GM23338 (cell line): ENCODE results near the gene USH2A. TPM values are rescaled to one million over a fixed set of nuclear protein-coding genes. Genes with fewer than 3 reads are reported as not detected.

ENCODE experiments used
- ATAC-seq: fragments of 200-7000 bp; cut with Tn5 transposase; 3 replicates; pipeline ENCODE4 v1.9.1; 2020
- DNase-seq: peaks from one replicate; pipeline ENCODE4 v3.0.0-alpha.2; 2015; ENCODE audit warnings: low spot score
- H2AFZ ChIP-seq: fragments of 200-600 bp; sonication (generic); 2 replicates; pipeline ENCODE4 v1.8.0; 2016; ENCODE audit warnings: antibody characterized with exemption, mild to moderate bottlenecking, moderate library complexity
- H3F3A ChIP-seq: fragments of 200-600 bp; sonication (generic); replicated peaks from 2 replicates; pipeline ENCODE4 v1.8.0; 2017; ENCODE audit warnings: antibody characterized with exemption, mixed run types, low read depth
- H3K27ac ChIP-seq: fragments of 200-600 bp; sonication (generic); 2 replicates; pipeline ENCODE4 v1.6.1; 2016; ENCODE audit warnings: low read depth
- H3K27me3 ChIP-seq: fragments of 200-600 bp; sonication (generic); 2 replicates; pipeline ENCODE4 v1.8.0; 2016; ENCODE audit warnings: mild to moderate bottlenecking, mixed run types, moderate library complexity; ENCODE audit not compliant: insufficient read depth
- H3K36me3 ChIP-seq: fragments of 200-600 bp; sonication (generic); 2 replicates; pipeline ENCODE4 v1.8.0; 2016; ENCODE audit warnings: mild to moderate bottlenecking; ENCODE audit not compliant: insufficient read depth
- H3K4me1 ChIP-seq: fragments of 200-600 bp; sonication (generic); 2 replicates; pipeline ENCODE4 v1.8.0; 2016; ENCODE audit warnings: mild to moderate bottlenecking, moderate library complexity; ENCODE audit not compliant: insufficient read depth
- H3K4me2 ChIP-seq: fragments of 200-600 bp; sonication (generic); 2 replicates; pipeline ENCODE4 v1.7.1; 2017; ENCODE audit warnings: mixed run types
- H3K4me3 ChIP-seq: fragments of 200-600 bp; sonication (generic); 2 replicates; pipeline ENCODE4 v1.6.1; 2016; ENCODE audit warnings: mixed run types
- H3K79me2 ChIP-seq: fragments of 200-600 bp; sonication (generic); replicated peaks from 2 replicates; pipeline ENCODE4 v1.8.0; 2017; ENCODE audit warnings: mild to moderate bottlenecking; ENCODE audit not compliant: insufficient read depth
- H3K9me2 ChIP-seq: fragments of 200-600 bp; sonication (generic); 2 replicates; pipeline ENCODE4 v1.8.0; 2017; ENCODE audit not compliant: insufficient read depth
- H4K20me1 ChIP-seq: fragments of 200-600 bp; sonication (generic); replicated peaks from 2 replicates; pipeline ENCODE4 v1.8.0; 2017; ENCODE audit warnings: mild to moderate bottlenecking; ENCODE audit not compliant: insufficient read depth
- H3K27ac Mint-ChIP-seq: 2 replicates; pipeline ENCODE4 v1.8.0; 2020; ENCODE audit warnings: inconsistent platforms, mild to moderate bottlenecking, moderate library complexity, mixed read lengths
- H3K27me3 Mint-ChIP-seq: 3 replicates; pipeline ENCODE4 v1.8.0; 2022; ENCODE audit warnings: low read depth, mild to moderate bottlenecking, moderate library complexity, mixed read lengths, inconsistent platforms; ENCODE audit not compliant: insufficient read depth, poor library complexity
- H3K36me3 Mint-ChIP-seq: 3 replicates; pipeline ENCODE4 v1.8.0; 2021; ENCODE audit warnings: low read depth, mild to moderate bottlenecking, inconsistent platforms, moderate library complexity, mixed read lengths
- H3K4me1 Mint-ChIP-seq: 3 replicates; pipeline ENCODE4 v1.8.0; 2020; ENCODE audit warnings: mild to moderate bottlenecking, inconsistent platforms, mixed read lengths
- H3K4me3 Mint-ChIP-seq: 3 replicates; pipeline ENCODE4 v1.8.0; 2021; ENCODE audit warnings: moderate library complexity, mild to moderate bottlenecking, inconsistent platforms, mixed read lengths
- H3K9me3 Mint-ChIP-seq: 3 replicates; pipeline ENCODE4 v1.8.0; 2020; ENCODE audit warnings: moderate library complexity, mild to moderate bottlenecking, inconsistent platforms, mixed read lengths
- CREB1 ChIP-seq: fragments of 250-450 bp; sonication (Bioruptor Pico); IDR thresholded peaks from 2 replicates; pipeline ENCODE4 v1.5.0; 2020; ENCODE audit warnings: low read depth, mild to moderate bottlenecking, moderate library complexity
- EZH2 ChIP-seq: fragments of 200-600 bp; sonication (generic); IDR thresholded peaks from one replicate; pipeline ENCODE4 v1.8.0; 2017; ENCODE audit warnings: antibody characterized with exemption, mild to moderate bottlenecking, low read depth; ENCODE audit not compliant: unreplicated experiment
- EZH2phosphoT487 ChIP-seq: fragments of 200-600 bp; sonication (generic); IDR thresholded peaks from one replicate; pipeline ENCODE4 v1.8.1; 2018; ENCODE audit warnings: antibody characterized with exemption; ENCODE audit not compliant: unreplicated experiment
- JUNB ChIP-seq: IDR thresholded peaks from one replicate; pipeline ENCODE4 v1.6.1; 2016; ENCODE audit warnings: antibody characterized with exemption; ENCODE audit not compliant: unreplicated experiment
- NANOG ChIP-seq: IDR thresholded peaks from 2 replicates; pipeline ENCODE4 v1.6.1; 2016; ENCODE audit warnings: antibody characterized with exemption, borderline replicate concordance
- POLR2AphosphoS5 ChIP-seq: IDR thresholded peaks from 2 replicates; pipeline ENCODE4 v1.6.1; 2016; ENCODE audit warnings: antibody characterized with exemption, low read depth
- STAT1 ChIP-seq: IDR thresholded peaks from one replicate; pipeline ENCODE4 v1.6.1; 2016; ENCODE audit warnings: antibody characterized with exemption; ENCODE audit not compliant: unreplicated experiment
- ZNF114 ChIP-seq: fragments of 250-450 bp; sonication (Bioruptor Pico); IDR thresholded peaks from 2 replicates; pipeline ENCODE4 v1.5.0; 2020; ENCODE audit warnings: mild to moderate bottlenecking, moderate library complexity
- ZNF331 ChIP-seq: fragments of 250-450 bp; sonication (Bioruptor Pico); IDR thresholded peaks from 2 replicates; pipeline ENCODE4 v1.5.0; 2020; ENCODE audit warnings: low read depth, mild to moderate bottlenecking, moderate library complexity
- polyA plus RNA-seq: library from polyadenylated mRNA; unstranded; fragments of >200 nt; fragmentation: Nextera tagmentation; extraction: Ambion mirVana; gene quantifications from 2 replicates; pipeline ENCODE4 v1.2.1, GENCODE V29; 2016
- total RNA-seq: library from RNA; depleted of rRNA; stranded (reverse); fragments of >200 nt; shearing (Covaris generic); gene quantifications from 2 replicates; pipeline ENCODE4 v1.2.3, GENCODE V29; 2014
- TF ChIP-seq, protein P1 (sequence below), 2 experiments: fragments of 200-600 bp in 1 of 2; sonication (generic) in 1 of 2; conservative IDR thresholded peaks; 2 replicates each; pipeline versions ENCODE4 v1.5.1 to v1.6.1; 2016 to 2017; ENCODE audit warnings: antibody characterized with exemption in 2 of 2, low read depth in 2 of 2, mild to moderate bottlenecking in 2 of 2, moderate library complexity in 1 of 2
- TF ChIP-seq, protein P2 (sequence below): IDR thresholded peaks from 2 replicates; pipeline ENCODE4 v1.6.1; 2016; ENCODE audit warnings: antibody characterized with exemption
- TF ChIP-seq, protein P3 (sequence below): IDR thresholded peaks from one replicate; pipeline ENCODE4 v1.6.1; 2018; ENCODE audit warnings: antibody characterized with exemption; ENCODE audit not compliant: unreplicated experiment
- TF ChIP-seq, protein P4 (sequence below): fragments of 250-450 bp; sonication (Bioruptor Pico); IDR thresholded peaks from 2 replicates; pipeline ENCODE4 v1.5.0; 2020; ENCODE audit warnings: mild to moderate bottlenecking, moderate library complexity

The USH2A gene
- total and polyA plus RNA-seq, 2 experiments from 2014 or later = 0.03 TPM

DNA sequence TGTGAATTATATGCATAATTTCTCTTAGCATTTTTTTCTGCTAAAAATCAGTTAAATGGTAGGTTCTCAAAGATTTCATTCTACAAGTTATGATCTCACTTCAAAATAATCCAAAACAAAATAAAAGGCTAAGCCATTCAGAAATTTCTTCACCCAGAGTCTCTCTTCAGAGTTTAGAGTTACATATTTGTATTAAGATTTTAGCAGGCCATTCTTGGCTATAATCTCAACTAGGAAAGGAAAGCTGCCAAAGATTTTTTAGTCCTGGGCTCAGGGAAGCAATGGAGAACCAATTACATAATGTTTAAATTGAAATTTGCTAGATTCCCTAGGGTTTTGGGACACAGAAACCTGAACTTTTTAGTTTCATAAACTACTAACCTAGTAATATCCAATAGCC lies 245.0 kb downstream of the USH2A start:
- Mint-ChIP-seq H3K4me3 (no peak overlapping the region), H3K9me3 (no peaks in the 10 kb centered on the region), H3K27ac (no peak overlapping the region), H3K36me3 (no peaks in the 10 kb centered on the region), H3K4me1 (peaks cover 15% of the 10 kb centered on the region), H3K27me3 (peaks cover 2% of the 10 kb centered on the region)
- ATAC-seq (no peak), DNase-seq (no peak)
- H3K4me2 ChIP-seq = no peak overlapping the region
- no peaks in the 10 kb centered on the region for H3K27me3 ChIP-seq
- H3K27ac ChIP-seq = no peak overlapping the region
- TF ChIP-seq EZH2phosphoT487 (no peak), STAT1 (no peak), EZH2 (no peak), POLR2AphosphoS5 (no peak), JUNB (no peak), ZNF331 (CRISPR knock-in tag) (no peak), NANOG (no peak), CREB1 (CRISPR knock-in tag) (no peak), ZNF114 (no peak)
- TF ChIP-seq, protein P1, sequence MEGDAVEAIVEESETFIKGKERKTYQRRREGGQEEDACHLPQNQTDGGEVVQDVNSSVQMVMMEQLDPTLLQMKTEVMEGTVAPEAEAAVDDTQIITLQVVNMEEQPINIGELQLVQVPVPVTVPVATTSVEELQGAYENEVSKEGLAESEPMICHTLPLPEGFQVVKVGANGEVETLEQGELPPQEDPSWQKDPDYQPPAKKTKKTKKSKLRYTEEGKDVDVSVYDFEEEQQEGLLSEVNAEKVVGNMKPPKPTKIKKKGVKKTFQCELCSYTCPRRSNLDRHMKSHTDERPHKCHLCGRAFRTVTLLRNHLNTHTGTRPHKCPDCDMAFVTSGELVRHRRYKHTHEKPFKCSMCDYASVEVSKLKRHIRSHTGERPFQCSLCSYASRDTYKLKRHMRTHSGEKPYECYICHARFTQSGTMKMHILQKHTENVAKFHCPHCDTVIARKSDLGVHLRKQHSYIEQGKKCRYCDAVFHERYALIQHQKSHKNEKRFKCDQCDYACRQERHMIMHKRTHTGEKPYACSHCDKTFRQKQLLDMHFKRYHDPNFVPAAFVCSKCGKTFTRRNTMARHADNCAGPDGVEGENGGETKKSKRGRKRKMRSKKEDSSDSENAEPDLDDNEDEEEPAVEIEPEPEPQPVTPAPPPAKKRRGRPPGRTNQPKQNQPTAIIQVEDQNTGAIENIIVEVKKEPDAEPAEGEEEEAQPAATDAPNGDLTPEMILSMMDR (conservative IDR thresholded peaks at IDR 0.05; ENCODE audit: low read depth in 2 of 2) = no peak
- TF ChIP-seq, protein P2, sequence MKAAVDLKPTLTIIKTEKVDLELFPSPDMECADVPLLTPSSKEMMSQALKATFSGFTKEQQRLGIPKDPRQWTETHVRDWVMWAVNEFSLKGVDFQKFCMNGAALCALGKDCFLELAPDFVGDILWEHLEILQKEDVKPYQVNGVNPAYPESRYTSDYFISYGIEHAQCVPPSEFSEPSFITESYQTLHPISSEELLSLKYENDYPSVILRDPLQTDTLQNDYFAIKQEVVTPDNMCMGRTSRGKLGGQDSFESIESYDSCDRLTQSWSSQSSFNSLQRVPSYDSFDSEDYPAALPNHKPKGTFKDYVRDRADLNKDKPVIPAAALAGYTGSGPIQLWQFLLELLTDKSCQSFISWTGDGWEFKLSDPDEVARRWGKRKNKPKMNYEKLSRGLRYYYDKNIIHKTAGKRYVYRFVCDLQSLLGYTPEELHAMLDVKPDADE = no peak
- TF ChIP-seq, protein P3, sequence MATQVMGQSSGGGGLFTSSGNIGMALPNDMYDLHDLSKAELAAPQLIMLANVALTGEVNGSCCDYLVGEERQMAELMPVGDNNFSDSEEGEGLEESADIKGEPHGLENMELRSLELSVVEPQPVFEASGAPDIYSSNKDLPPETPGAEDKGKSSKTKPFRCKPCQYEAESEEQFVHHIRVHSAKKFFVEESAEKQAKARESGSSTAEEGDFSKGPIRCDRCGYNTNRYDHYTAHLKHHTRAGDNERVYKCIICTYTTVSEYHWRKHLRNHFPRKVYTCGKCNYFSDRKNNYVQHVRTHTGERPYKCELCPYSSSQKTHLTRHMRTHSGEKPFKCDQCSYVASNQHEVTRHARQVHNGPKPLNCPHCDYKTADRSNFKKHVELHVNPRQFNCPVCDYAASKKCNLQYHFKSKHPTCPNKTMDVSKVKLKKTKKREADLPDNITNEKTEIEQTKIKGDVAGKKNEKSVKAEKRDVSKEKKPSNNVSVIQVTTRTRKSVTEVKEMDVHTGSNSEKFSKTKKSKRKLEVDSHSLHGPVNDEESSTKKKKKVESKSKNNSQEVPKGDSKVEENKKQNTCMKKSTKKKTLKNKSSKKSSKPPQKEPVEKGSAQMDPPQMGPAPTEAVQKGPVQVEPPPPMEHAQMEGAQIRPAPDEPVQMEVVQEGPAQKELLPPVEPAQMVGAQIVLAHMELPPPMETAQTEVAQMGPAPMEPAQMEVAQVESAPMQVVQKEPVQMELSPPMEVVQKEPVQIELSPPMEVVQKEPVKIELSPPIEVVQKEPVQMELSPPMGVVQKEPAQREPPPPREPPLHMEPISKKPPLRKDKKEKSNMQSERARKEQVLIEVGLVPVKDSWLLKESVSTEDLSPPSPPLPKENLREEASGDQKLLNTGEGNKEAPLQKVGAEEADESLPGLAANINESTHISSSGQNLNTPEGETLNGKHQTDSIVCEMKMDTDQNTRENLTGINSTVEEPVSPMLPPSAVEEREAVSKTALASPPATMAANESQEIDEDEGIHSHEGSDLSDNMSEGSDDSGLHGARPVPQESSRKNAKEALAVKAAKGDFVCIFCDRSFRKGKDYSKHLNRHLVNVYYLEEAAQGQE = no peak
- TF ChIP-seq, protein P4, sequence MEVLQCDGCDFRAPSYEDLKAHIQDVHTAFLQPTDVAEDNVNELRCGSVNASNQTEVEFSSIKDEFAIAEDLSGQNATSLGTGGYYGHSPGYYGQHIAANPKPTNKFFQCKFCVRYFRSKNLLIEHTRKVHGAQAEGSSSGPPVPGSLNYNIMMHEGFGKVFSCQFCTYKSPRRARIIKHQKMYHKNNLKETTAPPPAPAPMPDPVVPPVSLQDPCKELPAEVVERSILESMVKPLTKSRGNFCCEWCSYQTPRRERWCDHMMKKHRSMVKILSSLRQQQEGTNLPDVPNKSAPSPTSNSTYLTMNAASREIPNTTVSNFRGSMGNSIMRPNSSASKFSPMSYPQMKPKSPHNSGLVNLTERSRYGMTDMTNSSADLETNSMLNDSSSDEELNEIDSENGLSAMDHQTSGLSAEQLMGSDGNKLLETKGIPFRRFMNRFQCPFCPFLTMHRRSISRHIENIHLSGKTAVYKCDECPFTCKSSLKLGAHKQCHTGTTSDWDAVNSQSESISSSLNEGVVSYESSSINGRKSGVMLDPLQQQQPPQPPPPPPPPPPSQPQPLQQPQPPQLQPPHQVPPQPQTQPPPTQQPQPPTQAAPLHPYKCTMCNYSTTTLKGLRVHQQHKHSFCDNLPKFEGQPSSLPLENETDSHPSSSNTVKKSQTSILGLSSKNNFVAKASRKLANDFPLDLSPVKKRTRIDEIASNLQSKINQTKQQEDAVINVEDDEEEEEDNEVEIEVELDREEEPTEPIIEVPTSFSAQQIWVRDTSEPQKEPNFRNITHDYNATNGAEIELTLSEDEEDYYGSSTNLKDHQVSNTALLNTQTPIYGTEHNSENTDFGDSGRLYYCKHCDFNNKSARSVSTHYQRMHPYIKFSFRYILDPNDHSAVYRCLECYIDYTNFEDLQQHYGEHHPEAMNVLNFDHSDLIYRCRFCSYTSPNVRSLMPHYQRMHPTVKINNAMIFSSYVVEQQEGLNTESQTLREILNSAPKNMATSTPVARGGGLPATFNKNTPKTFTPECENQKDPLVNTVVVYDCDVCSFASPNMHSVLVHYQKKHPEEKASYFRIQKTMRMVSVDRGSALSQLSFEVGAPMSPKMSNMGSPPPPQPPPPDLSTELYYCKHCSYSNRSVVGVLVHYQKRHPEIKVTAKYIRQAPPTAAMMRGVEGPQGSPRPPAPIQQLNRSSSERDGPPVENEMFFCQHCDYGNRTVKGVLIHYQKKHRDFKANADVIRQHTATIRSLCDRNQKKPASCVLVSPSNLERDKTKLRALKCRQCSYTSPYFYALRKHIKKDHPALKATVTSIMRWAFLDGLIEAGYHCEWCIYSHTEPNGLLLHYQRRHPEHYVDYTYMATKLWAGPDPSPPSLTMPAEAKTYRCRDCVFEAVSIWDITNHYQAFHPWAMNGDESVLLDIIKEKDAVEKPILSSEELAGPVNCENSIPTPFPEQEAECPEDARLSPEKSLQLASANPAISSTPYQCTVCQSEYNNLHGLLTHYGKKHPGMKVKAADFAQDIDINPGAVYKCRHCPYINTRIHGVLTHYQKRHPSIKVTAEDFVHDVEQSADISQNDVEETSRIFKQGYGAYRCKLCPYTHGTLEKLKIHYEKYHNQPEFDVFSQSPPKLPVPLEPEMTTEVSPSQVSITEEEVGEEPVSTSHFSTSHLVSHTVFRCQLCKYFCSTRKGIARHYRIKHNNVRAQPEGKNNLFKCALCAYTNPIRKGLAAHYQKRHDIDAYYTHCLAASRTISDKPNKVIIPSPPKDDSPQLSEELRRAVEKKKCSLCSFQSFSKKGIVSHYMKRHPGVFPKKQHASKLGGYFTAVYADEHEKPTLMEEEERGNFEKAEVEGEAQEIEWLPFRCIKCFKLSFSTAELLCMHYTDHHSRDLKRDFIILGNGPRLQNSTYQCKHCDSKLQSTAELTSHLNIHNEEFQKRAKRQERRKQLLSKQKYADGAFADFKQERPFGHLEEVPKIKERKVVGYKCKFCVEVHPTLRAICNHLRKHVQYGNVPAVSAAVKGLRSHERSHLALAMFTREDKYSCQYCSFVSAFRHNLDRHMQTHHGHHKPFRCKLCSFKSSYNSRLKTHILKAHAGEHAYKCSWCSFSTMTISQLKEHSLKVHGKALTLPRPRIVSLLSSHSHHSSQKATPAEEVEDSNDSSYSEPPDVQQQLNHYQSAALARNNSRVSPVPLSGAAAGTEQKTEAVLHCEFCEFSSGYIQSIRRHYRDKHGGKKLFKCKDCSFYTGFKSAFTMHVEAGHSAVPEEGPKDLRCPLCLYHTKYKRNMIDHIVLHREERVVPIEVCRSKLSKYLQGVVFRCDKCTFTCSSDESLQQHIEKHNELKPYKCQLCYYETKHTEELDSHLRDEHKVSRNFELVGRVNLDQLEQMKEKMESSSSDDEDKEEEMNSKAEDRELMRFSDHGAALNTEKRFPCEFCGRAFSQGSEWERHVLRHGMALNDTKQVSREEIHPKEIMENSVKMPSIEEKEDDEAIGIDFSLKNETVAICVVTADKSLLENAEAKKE (CRISPR knock-in tag) = no peak
- H3K4me3 ChIP-seq = no peak overlapping the region
- H2AFZ ChIP-seq = no peak overlapping the region
- no peaks in the 10 kb centered on the region for H4K20me1 ChIP-seq
- H3F3A ChIP-seq = no peaks in the 10 kb centered on the region
- H3K36me3 ChIP-seq = no peaks in the 10 kb centered on the region
- H3K79me2 ChIP-seq = no peaks in the 10 kb centered on the region
- H3K9me2 ChIP-seq = no peaks in the 10 kb centered on the region
- peaks cover 13% of the 10 kb centered on the region for H3K4me1 ChIP-seq
